Activated T-helper 2 cell treated with anti-CD3 and anti-CD28 coated beads, Interferon-gamma antibody, Interleukin-2, Interleukin-4, amounts not matched to agents 10 μg/mL and 5 μg/mL and 100 μg/mL, durations not matched to agents 14 hours and 24 hours and 36 hours (primary cell): ENCODE measurements around the gene OPRD1. TPM values are rescaled to one million over a fixed set of nuclear protein-coding genes. Genes with fewer than 3 reads are reported as not detected.

Experiments
- DNase-seq: peaks from one replicate; pipeline ENCODE4 v3.0.0; 2021; ENCODE audit warnings: low spot score
- H3K27ac Mint-ChIP-seq: one replicate; pipeline ENCODE4 v1.8.0; 2021; ENCODE audit warnings: mixed read lengths
- H3K27me3 Mint-ChIP-seq: one replicate; pipeline ENCODE4 v1.8.0; 2021; ENCODE audit warnings: low read depth, mixed read lengths
- H3K36me3 Mint-ChIP-seq: one replicate; pipeline ENCODE4 v1.8.0; 2021; ENCODE audit warnings: low read depth, mixed read lengths
- H3K4me1 Mint-ChIP-seq: one replicate; pipeline ENCODE4 v1.8.0; 2021; ENCODE audit warnings: low read depth, mixed read lengths
- H3K4me3 Mint-ChIP-seq: one replicate; pipeline ENCODE4 v1.8.0; 2021; ENCODE audit warnings: low read depth, mild to moderate bottlenecking, moderate library complexity, mixed read lengths
- H3K9me3 Mint-ChIP-seq: one replicate; pipeline ENCODE4 v1.8.0; 2021; ENCODE audit warnings: mixed read lengths
- intact Hi-C: fragments of 100-400 bp; cut with micrococcal nuclease; formaldehyde crosslinking; loops from one replicate; pipeline ENCODE4 v1.15.1; 2023
- total RNA-seq: library from RNA; stranded (reverse); gene quantifications from 2 replicates; pipeline ENCODE4 v1.2.3, GENCODE V29; 2022

OPRD1 gene
- total RNA-seq, 1 donor from 2014 or later, result not detected

- Mint-ChIP-seq H3K27ac (no peak overlapping the region), H3K27me3 (no peaks in the 10 kb centered on the region), H3K4me1 (peaks cover 8% of the 10 kb centered on the region), H3K9me3 (no peaks in the 10 kb centered on the region), H3K36me3 (peaks cover 6% of the 10 kb centered on the region), H3K4me3 (no peak overlapping the region)
- no peak for DNase-seq
- intact Hi-C loops, result no loop called here
Observed at GRCh38 chr1:28895896-28896608, 84.1 kb downstream of the OPRD1 start.

- no peak for DNase-seq
- Mint-ChIP-seq H3K4me3 (no peak overlapping the region), H3K9me3 (no peaks in the 10 kb centered on the region), H3K36me3 (peaks cover 6% of the 10 kb centered on the region), H3K27me3 (no peaks in the 10 kb centered on the region), H3K4me1 (peaks cover 7% of the 10 kb centered on the region), H3K27ac (no peak overlapping the region)
- intact Hi-C loops, result no loop called here
Observed at GRCh38 chr1:28896609-28896986, 84.6 kb downstream of the OPRD1 start.

- Mint-ChIP-seq H3K4me3 (no peak overlapping the region), H3K27me3 (no peaks in the 10 kb centered on the region), H3K36me3 (peaks cover 12% of the 10 kb centered on the region), H3K27ac (no peak overlapping the region), H3K9me3 (no peaks in the 10 kb centered on the region), H3K4me1 (peaks cover 8% of the 10 kb centered on the region)
- no peak for DNase-seq
- intact Hi-C loops, result no loop called here
Observed at GRCh38 chr1:28897789-28898188, 85.8 kb downstream of the OPRD1 start.

GRCh38 chr1:28898405-28898881, 86.5 kb downstream of the OPRD1 start:
- Mint-ChIP-seq H3K9me3 (no peaks in the 10 kb centered on the region), H3K27ac (peak overlapping the region; percentile 23), H3K36me3 (peaks cover 15% of the 10 kb centered on the region), H3K4me3 (no peak overlapping the region), H3K4me1 (peaks cover 8% of the 10 kb centered on the region), H3K27me3 (no peaks in the 10 kb centered on the region)
- intact Hi-C loops, result no loop called here
- DNase-seq, result no peak

- Mint-ChIP-seq H3K27ac (no peak overlapping the region), H3K9me3 (no peaks in the 10 kb centered on the region), H3K27me3 (no peaks in the 10 kb centered on the region), H3K36me3 (peaks cover 16% of the 10 kb centered on the region), H3K4me1 (peaks cover 8% of the 10 kb centered on the region), H3K4me3 (no peak overlapping the region)
- intact Hi-C loops, result no loop called here
- DNase-seq, result no peak
Observed at GRCh38 chr1:28899267-28899666, 87.3 kb downstream of the OPRD1 start.

- intact Hi-C loops, result no loop called here
- Mint-ChIP-seq H3K36me3 (peaks cover 15% of the 10 kb centered on the region), H3K9me3 (no peaks in the 10 kb centered on the region), H3K4me3 (no peak overlapping the region), H3K27me3 (no peaks in the 10 kb centered on the region), H3K4me1 (peaks cover 8% of the 10 kb centered on the region), H3K27ac (no peak overlapping the region)
- no peak for DNase-seq
Observed at GRCh38 chr1:28900562-28900961, 88.6 kb downstream of the OPRD1 start.

- Mint-ChIP-seq H3K4me3 (no peak overlapping the region), H3K9me3 (no peaks in the 10 kb centered on the region), H3K27me3 (no peaks in the 10 kb centered on the region), H3K27ac (no peak overlapping the region), H3K36me3 (peaks cover 19% of the 10 kb centered on the region), H3K4me1 (peaks cover 10% of the 10 kb centered on the region)
- DNase-seq, result no peak
- intact Hi-C loops, result no loop called here
Observed at GRCh38 chr1:28902738-28903137, 90.8 kb downstream of the OPRD1 start.

GRCh38 chr1:28905921-28906666, 94.1 kb downstream of the OPRD1 start:
- H3K27ac Mint-ChIP-seq, result no peak overlapping the region
- intact Hi-C loops, result no loop called here

GRCh38 chr1:28909198-28909597, 97.2 kb downstream of the OPRD1 start:
- H3K27me3 Mint-ChIP-seq, result no peaks in the 10 kb centered on the region
- no peaks in the 10 kb centered on the region for H3K9me3 Mint-ChIP-seq
- no peak overlapping the region for H3K4me3 Mint-ChIP-seq
- intact Hi-C loops, result no loop called here
- no peak overlapping the region for H3K27ac Mint-ChIP-seq
- peaks cover 11% of the 10 kb centered on the region for H3K4me1 Mint-ChIP-seq
- H3K36me3 Mint-ChIP-seq, result peaks cover 14% of the 10 kb centered on the region
- no peak for DNase-seq

More at GRCh38 chr1:28905921-28906666, 94.1 kb downstream of the OPRD1 start:
- Mint-ChIP-seq H3K36me3 (peaks cover 19% of the 10 kb centered on the region), H3K9me3 (no peaks in the 10 kb centered on the region), H3K27me3 (no peaks in the 10 kb centered on the region), H3K4me3 (no peak overlapping the region), H3K4me1 (peaks cover 6% of the 10 kb centered on the region)
- no peak for DNase-seq

- intact Hi-C loops, result loop anchor here (10.0 kb wide), 1 partner anchor 214 kb away; the partner anchor contains the start of gene TMEM200B
- H3K27ac Mint-ChIP-seq, result no peak overlapping the region
Observed at GRCh38 chr1:28910379-28911115, 98.6 kb downstream of the OPRD1 start.

GRCh38 chr1:28913786-28914227, 101.8 kb downstream of the OPRD1 start:
- Mint-ChIP-seq H3K27ac (peak overlapping the region; percentile 78), H3K4me1 (peaks cover 35% of the 10 kb centered on the region), H3K9me3 (no peaks in the 10 kb centered on the region), H3K36me3 (peaks cover 16% of the 10 kb centered on the region), H3K27me3 (no peaks in the 10 kb centered on the region), H3K4me3 (peak overlapping the region; percentile 74)
- intact Hi-C loops, result loop anchor here (1.0 to 10.0 kb wide), 3 partner anchors 13 to 211 kb away; partner anchors contain the start of gene TMEM200B
- DNase-seq, result no peak

More at GRCh38 chr1:28910379-28911115, 98.6 kb downstream of the OPRD1 start:
- Mint-ChIP-seq H3K4me3 (no peak overlapping the region), H3K9me3 (no peaks in the 10 kb centered on the region), H3K36me3 (peaks cover 11% of the 10 kb centered on the region), H3K4me1 (peaks cover 16% of the 10 kb centered on the region), H3K27me3 (no peaks in the 10 kb centered on the region)
- DNase-seq, result no peak

- Mint-ChIP-seq H3K4me3 (peak within 1 kb of the TSS; percentile 91), H3K36me3 (peaks cover 17% of the 10 kb centered on the region), H3K9me3 (no peaks in the 10 kb centered on the region), H3K27ac (peak within 1 kb of the TSS; percentile 91), H3K4me1 (peaks cover 37% of the 10 kb centered on the region), H3K27me3 (no peaks in the 10 kb centered on the region)
- peak; percentile 89 for DNase-seq
- intact Hi-C loops, result loop anchor here (1.0 to 10.0 kb wide), 4 partner anchors 13 to 210 kb away; partner anchors contain the start of gene TMEM200B
Observed at GRCh38 chr1:28914228-28915030, 102.5 kb downstream of the OPRD1 start, which contains the start of gene EPB41. EPB41 (plus strand) TSS chr1:28914569; CDS start chr1:28987438, 72,869 bp downstream.
